SKM-1 treated with dmso at 0.1 percent for 144 hours (cell line): Measurements from ENCODE around the gene TFAP2C.

Experiments
- DNase-seq: peaks from one replicate; lab custom pipeline; 2025; ENCODE audit not compliant: unreplicated experiment; lab: John Stamatoyannopoulos, UW

Gene TFAP2C

GRCh38 chr20:56637576-56637975, 8.5 kb downstream of the TFAP2C start:
- DNase-seq, result no peak

DNA sequence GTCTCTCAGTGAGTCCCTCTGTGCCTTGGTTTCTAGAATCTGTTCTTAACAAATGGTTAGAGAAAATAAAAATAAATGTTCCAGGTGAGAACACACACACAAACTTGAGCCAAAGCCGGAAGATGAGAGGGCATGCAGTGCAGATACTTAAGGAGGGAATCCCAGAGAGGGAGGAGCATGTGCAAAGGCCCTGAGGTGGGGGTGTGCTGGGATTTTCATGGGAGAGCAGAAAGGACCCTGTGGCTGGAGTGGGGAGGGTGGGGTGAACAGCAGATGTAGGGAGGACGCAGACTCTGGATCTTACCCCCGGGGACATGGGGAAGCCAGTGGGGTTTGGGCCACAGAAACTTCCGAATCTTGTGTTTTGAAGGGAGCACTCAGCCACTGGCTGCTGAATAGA, 17.5 kb downstream of the TFAP2C start:
- DNase-seq, result no peak

- no peak for DNase-seq
Observed at GRCh38 chr20:56653211-56653610, 24.1 kb downstream of the TFAP2C start.

- no peak for DNase-seq
Observed at GRCh38 chr20:56656632-56657031, 27.5 kb downstream of the TFAP2C start.

DNA sequence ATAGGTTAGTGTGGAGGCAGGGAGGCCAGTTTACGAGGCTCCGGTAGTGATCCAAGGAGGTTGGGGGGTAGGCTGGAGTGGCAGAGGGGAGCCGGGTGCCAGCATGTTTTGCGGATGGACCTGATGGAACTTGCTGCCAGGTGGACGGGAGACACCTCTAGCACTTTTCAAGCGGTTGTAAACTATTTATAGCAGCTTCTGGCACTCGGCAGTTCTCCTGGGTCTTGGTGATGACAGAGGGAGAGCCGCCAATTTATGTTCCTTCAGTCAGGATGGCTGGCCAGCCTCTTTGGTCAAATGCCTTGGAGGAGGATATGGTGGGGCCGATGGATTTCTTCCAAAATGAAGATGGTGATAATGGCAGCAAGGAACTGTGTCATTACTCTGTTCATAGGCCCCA, 28.8 kb downstream of the TFAP2C start:
- DNase-seq, result no peak

DNA sequence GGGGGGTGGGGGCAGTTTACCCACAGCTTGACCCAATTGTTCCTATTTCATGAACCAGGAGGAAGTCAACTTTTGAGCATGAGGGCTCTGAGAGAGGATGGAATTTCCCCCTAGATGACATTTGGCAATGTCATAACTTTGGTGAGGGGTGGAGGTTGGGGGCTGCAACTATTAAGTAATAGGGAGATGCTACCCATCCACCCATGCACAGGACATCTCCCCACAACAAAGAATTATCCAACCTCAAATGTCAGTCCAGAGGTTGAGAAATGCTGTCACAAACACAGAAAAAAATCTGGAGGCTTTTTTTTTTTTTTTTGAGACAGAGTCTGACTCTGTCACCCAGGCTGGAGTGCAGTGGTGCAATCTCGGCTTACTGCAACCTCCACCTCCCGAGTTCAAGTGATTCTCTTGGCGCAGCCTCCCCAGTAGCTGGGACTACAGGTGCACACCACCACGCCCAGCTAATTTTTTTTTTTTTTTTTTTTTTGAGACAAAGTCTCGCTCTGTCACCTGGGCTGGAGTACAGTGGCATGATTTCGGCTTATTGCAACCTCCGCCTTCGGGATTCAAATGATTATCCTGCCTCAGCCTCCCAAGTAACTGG, 29.3 kb downstream of the TFAP2C start:
- peak; percentile 2 for DNase-seq

DNA sequence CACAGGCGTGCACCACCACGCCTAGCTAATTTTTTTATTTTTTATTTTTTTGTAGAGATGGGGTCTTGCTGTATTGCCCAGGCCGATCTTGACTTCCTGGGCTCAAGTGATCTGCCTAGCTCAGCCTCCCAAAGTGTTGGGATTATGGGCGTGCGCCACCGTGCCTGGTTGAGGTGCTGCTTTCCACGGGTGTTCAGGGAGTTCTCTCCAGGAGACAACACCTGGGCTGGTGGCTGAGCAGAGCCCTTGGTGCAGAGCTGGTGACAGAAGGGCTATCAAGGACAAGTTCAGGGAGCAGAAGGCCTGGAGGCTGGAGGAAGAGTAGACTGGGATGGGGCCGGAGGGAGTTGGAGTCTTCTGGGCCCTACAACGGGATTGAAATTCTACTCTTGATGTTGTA, 34.6 kb downstream of the TFAP2C start:
- no peak for DNase-seq

- no peak for DNase-seq
Observed at GRCh38 chr20:56664796-56665195, 35.7 kb downstream of the TFAP2C start.

- no peak for DNase-seq
Observed at GRCh38 chr20:56665806-56666205, 36.7 kb downstream of the TFAP2C start.

DNA sequence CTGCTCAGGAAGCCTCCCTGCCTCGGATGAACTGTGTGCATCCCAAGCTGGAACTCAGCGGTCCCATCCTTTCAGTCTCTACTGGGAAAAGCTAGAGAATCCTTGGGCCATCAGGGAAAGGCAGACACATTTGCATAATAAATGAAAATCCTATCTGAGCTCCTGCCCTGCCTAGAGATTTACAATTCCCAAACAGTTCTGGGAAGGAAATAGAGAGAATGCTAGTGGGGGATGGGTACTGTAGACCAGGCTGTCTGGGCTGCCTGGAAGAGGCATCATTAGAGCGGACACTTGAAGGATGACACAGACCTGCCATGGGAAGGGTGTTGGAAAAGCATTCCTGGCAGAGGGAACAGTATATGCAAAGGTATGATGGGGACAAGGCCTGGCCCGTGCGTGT, 44.3 kb downstream of the TFAP2C start:
- no peak for DNase-seq

DNA sequence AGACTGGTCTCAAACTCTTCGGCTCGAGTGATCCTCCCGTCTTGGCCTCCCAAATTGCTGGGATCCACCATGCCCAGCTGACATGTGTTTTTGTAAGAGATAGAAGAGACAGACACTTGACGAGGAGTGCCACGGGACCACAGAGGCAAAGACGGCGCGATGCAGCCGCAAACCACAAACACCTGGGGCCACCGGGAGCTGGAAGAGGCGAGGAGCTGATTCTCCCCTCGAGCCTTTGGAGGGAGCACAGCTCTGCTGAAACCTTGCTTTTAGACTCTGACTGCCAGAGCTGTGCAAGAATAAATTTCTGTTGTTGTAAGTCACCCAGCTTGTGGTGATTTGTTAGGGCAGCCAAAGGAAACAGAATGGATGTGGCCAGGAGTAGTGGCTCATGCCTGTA, 46.9 kb downstream of the TFAP2C start:
- no peak for DNase-seq

- DNase-seq, result no peak
Observed at GRCh38 chr20:56676679-56677078, 47.6 kb downstream of the TFAP2C start.

DNA sequence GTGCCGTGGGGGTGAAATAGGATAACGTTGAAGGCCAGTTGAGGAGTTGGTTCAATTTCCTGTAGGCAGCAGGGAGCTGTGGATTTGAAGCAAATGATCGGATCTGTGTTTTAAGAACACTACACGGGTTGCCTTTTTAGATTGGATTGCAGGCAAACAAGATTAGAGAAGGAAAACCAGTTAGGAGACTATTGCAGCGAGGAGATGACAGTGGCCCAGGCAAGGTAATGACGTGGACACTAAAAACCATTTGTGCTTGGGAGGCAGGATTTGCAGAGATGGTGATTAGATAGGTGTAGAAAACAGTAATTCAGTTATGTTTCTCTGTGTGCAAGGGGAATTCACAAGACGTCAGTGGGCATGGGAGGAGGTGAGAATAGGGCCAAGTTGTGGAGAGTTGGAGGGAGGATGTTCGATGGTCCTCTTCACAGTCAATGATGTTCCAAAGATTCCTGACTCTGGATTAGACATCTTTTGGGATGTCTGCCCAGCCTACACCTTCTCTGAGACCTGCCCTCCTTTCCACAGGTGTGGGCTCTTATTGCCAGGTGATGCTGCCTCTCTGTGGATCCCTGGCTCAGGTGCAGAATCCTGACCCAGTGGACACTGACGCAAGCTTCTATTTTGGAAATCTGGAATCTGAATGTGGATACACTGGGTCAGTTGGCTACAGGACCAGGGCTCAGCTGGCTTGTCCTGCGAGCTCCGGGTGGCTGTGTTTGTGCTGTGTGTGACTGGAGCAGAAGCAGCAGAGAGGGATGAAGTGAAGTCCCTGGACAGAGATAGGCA, 54.2 kb downstream of the TFAP2C start:
- no peak for DNase-seq

- no peak for DNase-seq
Observed at GRCh38 chr20:56685879-56686278, 56.8 kb downstream of the TFAP2C start.

GRCh38 chr20:56687061-56687460, 58.0 kb downstream of the TFAP2C start:
- DNase-seq, result no peak

DNA sequence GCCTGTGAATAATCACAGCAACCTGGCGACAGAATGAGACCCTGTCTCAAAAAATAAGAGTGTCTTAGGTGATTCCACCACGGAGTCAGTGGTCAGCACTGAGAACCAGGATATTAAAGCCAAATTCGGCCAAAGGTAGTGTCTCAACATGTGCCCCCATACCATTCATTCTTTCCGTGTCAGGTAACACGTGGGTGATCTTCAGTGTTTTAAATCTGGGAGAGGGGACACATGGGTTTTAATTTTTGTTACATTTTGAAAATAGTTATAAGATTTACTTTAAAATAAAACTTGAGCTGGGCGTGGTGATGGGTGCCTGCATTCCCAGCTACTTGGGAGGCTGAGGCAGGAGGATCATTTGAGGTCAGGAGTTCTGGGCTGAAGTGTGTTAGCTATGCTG, 59.0 kb downstream of the TFAP2C start:
- DNase-seq, result no peak
